ENCODE results near the gene CCZ1. TPM values are rescaled to one million over a fixed set of nuclear protein-coding genes. Genes with fewer than 3 reads are reported as not detected.
"Not testable (repeated sequence)": the region's sequence is repeated elsewhere in the genome, so short reads cannot be mapped to it uniquely, and the experiment has no call there.

Gene CCZ1
- total and polyA plus RNA-seq, 9 donors = 36.0 to 63.5 (median 49.8) TPM

GRCh38 chr7:5931905-5932644 is 33.5 kb downstream of the CCZ1 start:
- DNase-seq; H3K27me3 ChIP-seq (ENCODE audit: control insufficient read depth, insufficient read depth, low read length); H3K27ac ChIP-seq (ENCODE audit: low read length); H3K9me3 ChIP-seq (replicated peaks; ENCODE audit: control insufficient read depth, low read depth, low read length); H3K4me1 ChIP-seq (ENCODE audit: control insufficient read depth, insufficient read depth, low read length); H3K36me3 ChIP-seq (ENCODE audit: control insufficient read depth, insufficient read depth, low read length); H3K4me3 ChIP-seq (ENCODE audit: low read length): not testable (repeated sequence)
- WGBS (ENCODE audit: insufficient coverage) = no CpG with 5 or more reads among the region's 13 CpGs

GRCh38 chr7:5934945-5935450 is 36.5 kb downstream of the CCZ1 start:
- WGBS (ENCODE audit: insufficient coverage) = no CpG with 5 or more reads among the region's 17 CpGs
- H3K27me3 ChIP-seq (ENCODE audit: control insufficient read depth, insufficient read depth, low read length); H3K4me1 ChIP-seq (ENCODE audit: control insufficient read depth, insufficient read depth, low read length); H3K36me3 ChIP-seq (ENCODE audit: control insufficient read depth, insufficient read depth, low read length); H3K4me3 ChIP-seq (ENCODE audit: low read length); H3K9me3 ChIP-seq (replicated peaks; ENCODE audit: control insufficient read depth, low read depth, low read length); DNase-seq; H3K27ac ChIP-seq (ENCODE audit: low read length): not testable (repeated sequence)

- H3K4me3 ChIP-seq (ENCODE audit: low read length); H3K27me3 ChIP-seq (ENCODE audit: control insufficient read depth, insufficient read depth, low read length); H3K36me3 ChIP-seq (ENCODE audit: control insufficient read depth, insufficient read depth, low read length); H3K4me1 ChIP-seq (ENCODE audit: control insufficient read depth, insufficient read depth, low read length); H3K9me3 ChIP-seq (replicated peaks; ENCODE audit: control insufficient read depth, low read depth, low read length); H3K27ac ChIP-seq (ENCODE audit: low read length); DNase-seq: not testable (repeated sequence)
- WGBS (ENCODE audit: insufficient coverage) = no CpG with 5 or more reads among the region's 13 CpGs
Measured at GRCh38 chr7:5963205-5963604, 64.7 kb downstream of the CCZ1 start.

- H3K27me3 ChIP-seq (ENCODE audit: control insufficient read depth, insufficient read depth, low read length); H3K4me3 ChIP-seq (ENCODE audit: low read length); H3K36me3 ChIP-seq (ENCODE audit: control insufficient read depth, insufficient read depth, low read length); H3K9me3 ChIP-seq (replicated peaks; ENCODE audit: control insufficient read depth, low read depth, low read length); H3K4me1 ChIP-seq (ENCODE audit: control insufficient read depth, insufficient read depth, low read length); DNase-seq; H3K27ac ChIP-seq (ENCODE audit: low read length): not testable (repeated sequence)
- no CpG with 5 or more reads among the region's 7 CpGs for WGBS (ENCODE audit: insufficient coverage)
Measured at GRCh38 chr7:5963810-5964209, 65.3 kb downstream of the CCZ1 start.

- H3K4me1 ChIP-seq (ENCODE audit: control insufficient read depth, insufficient read depth, low read length); H3K4me3 ChIP-seq (ENCODE audit: low read length); H3K27me3 ChIP-seq (ENCODE audit: control insufficient read depth, insufficient read depth, low read length); H3K9me3 ChIP-seq (replicated peaks; ENCODE audit: control insufficient read depth, low read depth, low read length); H3K36me3 ChIP-seq (ENCODE audit: control insufficient read depth, insufficient read depth, low read length); DNase-seq; H3K27ac ChIP-seq (ENCODE audit: low read length): not testable (repeated sequence)
- WGBS (ENCODE audit: insufficient coverage) = no CpG with 5 or more reads among the region's 43 CpGs
Measured at GRCh38 chr7:5970347-5970911, 71.9 kb downstream of the CCZ1 start, which contains the start of gene RSPH10B. Gene RSPH10B (minus strand): TSS chr7:5970689. CDS start chr7:5967116, 3,573 bp downstream.

- H3K9me3 ChIP-seq (replicated peaks; ENCODE audit: control insufficient read depth, low read depth, low read length); H3K4me1 ChIP-seq (ENCODE audit: control insufficient read depth, insufficient read depth, low read length); H3K27me3 ChIP-seq (ENCODE audit: control insufficient read depth, insufficient read depth, low read length); DNase-seq; H3K27ac ChIP-seq (ENCODE audit: low read length); H3K36me3 ChIP-seq (ENCODE audit: control insufficient read depth, insufficient read depth, low read length); H3K4me3 ChIP-seq (ENCODE audit: low read length): not testable (repeated sequence)
- WGBS (ENCODE audit: insufficient coverage) = no CpG with 5 or more reads among the region's 8 CpGs
Measured at GRCh38 chr7:5973580-5973979, 75.0 kb downstream of the CCZ1 start.

Other genes with a start within 250 kb of the CCZ1 start
- gene RNF216, start 117.1 kb upstream of the CCZ1 start, total RNA-seq = 24.4 TPM
- gene RNF216, start 117.1 kb upstream of the CCZ1 start, polyA plus RNA-seq (ENCODE audit: insufficient read depth in 1 of 8, insufficient read length in 8 of 8, low replicate concordance in 1 of 8) = 10 to 100 TPM; 23.5 to 29.7 (median 27.7) TPM
- not detected for gene OCM, start 17.9 kb upstream of the CCZ1 start, total RNA-seq
- not detected for gene OCM, start 17.9 kb upstream of the CCZ1 start, polyA plus RNA-seq (ENCODE audit: insufficient read depth in 1 of 8, insufficient read length in 8 of 8, low replicate concordance in 1 of 8)
- gene RSPH10B, start 72.0 kb downstream of the CCZ1 start, total RNA-seq = 0.31 TPM
- 1 to 10 TPM in 1 of 8 donors, under 1 TPM in 5, not detected in 2; 0.06 to 1.2 (median 0.24) TPM for gene RSPH10B, start 72.0 kb downstream of the CCZ1 start, polyA plus RNA-seq (ENCODE audit: insufficient read depth in 1 of 8, insufficient read length in 8 of 8, low replicate concordance in 1 of 8)
- 13.2 TPM for gene PMS2, start 110.3 kb downstream of the CCZ1 start, total RNA-seq
- gene PMS2, start 110.3 kb downstream of the CCZ1 start, polyA plus RNA-seq (ENCODE audit: insufficient read depth in 1 of 8, insufficient read length in 8 of 8, low replicate concordance in 1 of 8) = 10 to 100 TPM in 6 of 8 donors, 1 to 10 TPM in 2; 8.1 to 12.3 (median 10.3) TPM
- gene AIMP2, start 110.5 kb downstream of the CCZ1 start, total RNA-seq = 44.2 TPM
- 10 to 100 TPM; 28.3 to 35.2 (median 32.0) TPM for gene AIMP2, start 110.5 kb downstream of the CCZ1 start, polyA plus RNA-seq (ENCODE audit: insufficient read depth in 1 of 8, insufficient read length in 8 of 8, low replicate concordance in 1 of 8)
- gene ANKRD61, start 132.6 kb downstream of the CCZ1 start, total RNA-seq = 0.22 TPM
- gene ANKRD61, start 132.6 kb downstream of the CCZ1 start, polyA plus RNA-seq (ENCODE audit: insufficient read depth in 1 of 8, insufficient read length in 8 of 8, low replicate concordance in 1 of 8) = 1 to 10 TPM in 1 of 8 donors, under 1 TPM in 7; 0.28 to 1.0 (median 0.70) TPM
- 29.6 TPM for gene EIF2AK1, start 160.4 kb downstream of the CCZ1 start, total RNA-seq
- 10 to 100 TPM; 41.4 to 49.8 (median 45.4) TPM for gene EIF2AK1, start 160.4 kb downstream of the CCZ1 start, polyA plus RNA-seq (ENCODE audit: insufficient read depth in 1 of 8, insufficient read length in 8 of 8, low replicate concordance in 1 of 8)
- gene USP42, start 206.2 kb downstream of the CCZ1 start, total RNA-seq = 3.6 TPM
- 10 to 100 TPM in 1 of 8 donors, 1 to 10 TPM in 7; 7.0 to 11.0 (median 9.0) TPM for gene USP42, start 206.2 kb downstream of the CCZ1 start, polyA plus RNA-seq (ENCODE audit: insufficient read depth in 1 of 8, insufficient read length in 8 of 8, low replicate concordance in 1 of 8)